DOHH2 (cell line): ENCODE measurements around the gene SAMD4A.

Experiments
- CTCF ChIP-seq: fragments of 200-600 bp; sonication (generic); IDR thresholded peaks from one replicate; pipeline ENCODE4 v1.5.1; 2014; ENCODE audit warnings: antibody characterized with exemption, mild to moderate bottlenecking, low read depth, low read length; ENCODE audit not compliant: poor library complexity, severe bottlenecking
- EZH2phosphoT487 ChIP-seq: fragments of 200-600 bp; sonication (generic); IDR thresholded peaks from 2 replicates; pipeline ENCODE4 v1.6.1; 2017; ENCODE audit warnings: borderline replicate concordance, mild to moderate bottlenecking, antibody characterized with exemption, low read length, moderate library complexity, mixed read lengths

DNA sequence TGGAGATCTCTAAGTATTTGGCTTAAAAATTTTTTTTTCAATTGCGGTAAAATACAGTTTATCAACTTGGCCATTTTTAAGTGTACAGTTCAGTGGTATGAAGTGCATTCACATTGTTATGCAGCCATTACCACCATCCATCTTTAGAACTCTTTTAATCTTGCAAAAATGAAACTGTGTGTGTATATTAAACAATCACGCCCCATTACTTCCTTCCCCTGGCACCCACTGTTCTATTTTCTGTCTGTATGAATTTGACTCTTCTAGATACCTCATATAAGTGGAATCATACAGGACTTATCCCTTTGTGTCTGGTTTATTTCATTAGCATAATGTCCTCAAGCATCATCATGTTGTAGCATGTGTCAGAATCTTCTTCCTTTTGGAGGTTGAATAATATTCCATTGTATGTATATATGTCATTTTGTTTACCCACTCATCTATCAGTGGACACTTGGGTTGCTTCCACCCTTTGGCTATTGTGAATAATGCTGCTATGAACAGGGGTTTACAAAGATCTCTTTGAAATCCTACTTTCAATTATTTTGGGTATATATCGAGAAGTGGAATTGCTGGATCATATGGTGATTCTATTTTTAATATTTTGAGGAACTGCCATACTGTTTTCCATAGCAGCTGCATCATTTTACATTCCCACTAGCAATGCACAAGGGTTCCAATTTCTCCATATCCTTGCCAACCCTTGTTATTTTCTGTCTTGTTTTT lies 62.9 kb downstream of the SAMD4A start:
- TF ChIP-seq CTCF (no peak), EZH2phosphoT487 (no peak)
